H1 (cell line): ENCODE measurements around the gene MTMR10. TPM values are rescaled to one million over a fixed set of nuclear protein-coding genes. Genes with fewer than 3 reads are reported as not detected.

Source experiments
- BCL11A ChIP-seq, 2 experiments: IDR thresholded peaks; one replicate each; pipeline ENCODE4 v1.6.1; 2011; ENCODE audit warnings: low read depth in 2 of 2, low read length in 2 of 2, mild to moderate bottlenecking in 2 of 2
- CHD7 ChIP-seq: fragments of 300-600 bp; sonication (generic); IDR thresholded peaks from 2 replicates; pipeline ENCODE4 v1.7.1; 2012; ENCODE audit warnings: low read length, moderate library complexity, mild to moderate bottlenecking, inconsistent platforms; ENCODE audit not compliant: insufficient replicate concordance
- CREB1 ChIP-seq: IDR thresholded peaks from 2 replicates; pipeline ENCODE4 v1.6.1; 2012; ENCODE audit warnings: inconsistent platforms
- MAX ChIP-seq: IDR thresholded peaks from 2 replicates; pipeline ENCODE4 v1.6.1; 2012; ENCODE audit warnings: inconsistent platforms
- POLR2AphosphoS5 ChIP-seq: IDR thresholded peaks from 2 replicates; pipeline ENCODE4 v1.6.1; 2011; ENCODE audit warnings: low read depth, low read length
- POU5F1 ChIP-seq: IDR thresholded peaks from 2 replicates; pipeline ENCODE4 v1.6.1; 2011; ENCODE audit warnings: low read depth, mild to moderate bottlenecking, low read length, moderate library complexity
- SRF ChIP-seq: IDR thresholded peaks from 2 replicates; pipeline ENCODE4 v1.6.1; 2011; ENCODE audit warnings: mild to moderate bottlenecking, low read depth, low read length, moderate library complexity
- polyA plus RNA-seq, 7 experiments: library from polyadenylated mRNA; depleted of rRNA in 3 of 7; stranded (reverse) in 5 of 7; unstranded in 2 of 7; fragments of >200 nt in 5 of 7; fragments of 200-250 nt in 2 of 7; gene quantifications; 1 replicate in 5 of 7; 2 replicates in 1 of 7; 4 replicates in 1 of 7; pipeline versions ENCODE4 v1.2.1 to v1.2.3, GENCODE V29; 2011 to 2013; ENCODE audit warnings: missing spikeins in 2 of 7, mixed read lengths in 2 of 7
- total RNA-seq: library from RNA; stranded (reverse); fragmentation: NEBNext Ultra II Directional; extraction: Animal tissue kit (Norgen Biotek cat#: 25700); gene quantifications from 2 replicates; pipeline ENCODE4 v1.2.1, GENCODE V29; 2021

MTMR10 gene
- total and polyA plus RNA-seq, 2 of the 8 experiments (the other 6 are each of a cell fraction or from before 2014, with no cell fraction given): 3.8 to 13.1 TPM

- no peak for TF ChIP-seq CHD7
- no peak for TF ChIP-seq POLR2AphosphoS5
- TF ChIP-seq SRF: no peak
- TF ChIP-seq MAX: no peak
- TF ChIP-seq CREB1: no peak
- TF ChIP-seq POU5F1: no peak
- TF ChIP-seq BCL11A (IDR thresholded peaks at IDR 0.05; ENCODE audit: low read depth in 2 of 2, low read length in 2 of 2): no peak
- TF ChIP-seq, all 59 proteins: peak for 0
Measured at GRCh38 chr15:30963681-30964080, 27.7 kb downstream of the MTMR10 start (continued).
